HL-60 (cell line): ENCODE measurements around the gene KLRC3.
"Not testable (repeated sequence)": the region's sequence is repeated elsewhere in the genome, so short reads cannot be mapped to it uniquely, and the experiment has no call there.

Source experiments
- CTCF ChIP-seq: IDR thresholded peaks from one replicate; pipeline ENCODE4 v1.5.1; 2011; ENCODE audit warnings: low read length, control low read depth, inconsistent platforms; ENCODE audit not compliant: insufficient read depth
- GABPA ChIP-seq: IDR thresholded peaks from 2 replicates; pipeline ENCODE4 v1.6.1; 2012; ENCODE audit warnings: low read depth
- TF ChIP-seq, protein P1 (sequence below): IDR thresholded peaks from 2 replicates; pipeline ENCODE4 v1.6.1; 2012; ENCODE audit warnings: low read depth; ENCODE audit not compliant: insufficient replicate concordance

- TF ChIP-seq CTCF, GABPA: not testable (repeated sequence)
- TF ChIP-seq, protein P1, sequence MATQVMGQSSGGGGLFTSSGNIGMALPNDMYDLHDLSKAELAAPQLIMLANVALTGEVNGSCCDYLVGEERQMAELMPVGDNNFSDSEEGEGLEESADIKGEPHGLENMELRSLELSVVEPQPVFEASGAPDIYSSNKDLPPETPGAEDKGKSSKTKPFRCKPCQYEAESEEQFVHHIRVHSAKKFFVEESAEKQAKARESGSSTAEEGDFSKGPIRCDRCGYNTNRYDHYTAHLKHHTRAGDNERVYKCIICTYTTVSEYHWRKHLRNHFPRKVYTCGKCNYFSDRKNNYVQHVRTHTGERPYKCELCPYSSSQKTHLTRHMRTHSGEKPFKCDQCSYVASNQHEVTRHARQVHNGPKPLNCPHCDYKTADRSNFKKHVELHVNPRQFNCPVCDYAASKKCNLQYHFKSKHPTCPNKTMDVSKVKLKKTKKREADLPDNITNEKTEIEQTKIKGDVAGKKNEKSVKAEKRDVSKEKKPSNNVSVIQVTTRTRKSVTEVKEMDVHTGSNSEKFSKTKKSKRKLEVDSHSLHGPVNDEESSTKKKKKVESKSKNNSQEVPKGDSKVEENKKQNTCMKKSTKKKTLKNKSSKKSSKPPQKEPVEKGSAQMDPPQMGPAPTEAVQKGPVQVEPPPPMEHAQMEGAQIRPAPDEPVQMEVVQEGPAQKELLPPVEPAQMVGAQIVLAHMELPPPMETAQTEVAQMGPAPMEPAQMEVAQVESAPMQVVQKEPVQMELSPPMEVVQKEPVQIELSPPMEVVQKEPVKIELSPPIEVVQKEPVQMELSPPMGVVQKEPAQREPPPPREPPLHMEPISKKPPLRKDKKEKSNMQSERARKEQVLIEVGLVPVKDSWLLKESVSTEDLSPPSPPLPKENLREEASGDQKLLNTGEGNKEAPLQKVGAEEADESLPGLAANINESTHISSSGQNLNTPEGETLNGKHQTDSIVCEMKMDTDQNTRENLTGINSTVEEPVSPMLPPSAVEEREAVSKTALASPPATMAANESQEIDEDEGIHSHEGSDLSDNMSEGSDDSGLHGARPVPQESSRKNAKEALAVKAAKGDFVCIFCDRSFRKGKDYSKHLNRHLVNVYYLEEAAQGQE = not testable (repeated sequence)
Measured at GRCh38 chr12:10446052-10446451, 25.7 kb upstream of the KLRC3 start.
